Mucosa of gallbladder (tissue), 1 donor: ENCODE data around the gene JMJD4. TPM values are rescaled to one million over a fixed set of nuclear protein-coding genes. Genes with fewer than 3 reads are reported as not detected.
A peak's percentile ranks its signal among the peaks of the same experiment; 100 is the strongest.

Source experiments
- DNase-seq: peaks from one replicate; pipeline ENCODE4 v3.0.0-alpha.2; 2020; ENCODE audit warnings: low spot score
- total RNA-seq: library from RNA; stranded (reverse); gene quantifications from one replicate; pipeline ENCODE4 v1.2.1, GENCODE V29; 2021
- donor health status: DM: no; HTN: no; CAD: no.

Gene JMJD4
- total RNA-seq, 1 donor from 2014 or later: 14.1 TPM

DNA sequence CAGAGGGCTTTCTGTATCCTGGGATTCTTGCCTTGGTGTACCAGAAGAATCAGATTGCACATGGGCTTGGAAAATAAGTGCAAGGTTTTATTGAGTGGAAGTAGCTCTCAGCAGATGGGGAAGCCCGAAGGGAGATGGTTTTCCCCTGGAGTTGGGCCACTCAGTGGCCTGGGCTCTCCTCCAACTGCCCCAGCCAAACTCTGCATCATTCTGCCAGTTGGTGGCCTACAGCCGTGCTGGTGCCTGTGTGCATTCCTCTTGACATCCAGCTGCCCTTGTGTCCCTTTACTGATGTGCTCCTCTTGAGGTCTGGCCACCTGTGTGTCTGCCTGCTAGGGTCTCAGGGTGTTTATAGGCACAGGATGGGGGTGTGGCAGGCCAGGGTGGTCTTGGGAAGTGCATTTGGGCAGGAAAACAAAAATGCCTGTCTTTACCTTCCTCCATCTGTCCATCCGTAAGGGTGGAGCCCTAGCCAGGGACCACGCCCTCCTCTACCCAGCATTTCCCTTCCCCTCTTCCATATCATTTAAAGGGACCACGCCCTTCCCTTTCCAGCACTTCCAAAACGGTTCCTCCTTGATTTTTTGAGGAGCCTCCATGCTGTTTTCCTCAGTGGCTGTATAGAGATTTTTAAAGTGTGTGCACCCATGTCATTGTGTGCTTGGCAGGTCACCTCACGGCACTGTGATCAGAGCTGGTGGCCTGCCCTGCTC, 19.1 kb upstream of the JMJD4 start:
- DNase-seq: no peak

- no peak for DNase-seq
These were observed 15.0 kb upstream of the JMJD4 start for GRCh38 chr1:227749916-227750710.

DNA sequence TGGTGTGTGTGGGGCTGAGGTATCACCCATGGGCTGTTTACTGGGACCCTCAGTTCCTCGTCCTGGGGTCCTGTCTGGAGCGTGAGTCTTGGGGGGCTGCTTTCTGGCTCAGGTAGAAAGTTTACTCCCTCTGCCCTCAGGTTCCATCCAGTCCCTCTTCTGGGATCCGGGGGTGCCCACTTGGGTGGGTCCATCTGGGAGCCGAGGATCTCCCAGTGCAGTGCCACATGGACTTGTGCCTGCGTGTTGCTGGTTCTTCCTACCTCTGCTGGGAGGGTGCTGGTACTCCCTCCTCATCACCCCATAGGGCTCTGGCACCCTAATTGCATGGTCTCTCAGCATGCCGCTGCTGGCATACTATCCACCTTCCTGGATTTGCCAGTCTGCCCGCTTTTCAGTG, 14.1 kb upstream of the JMJD4 start:
- DNase-seq: no peak

- DNase-seq: peak; percentile 72
These were observed 13.5 kb upstream of the JMJD4 start for GRCh38 chr1:227748496-227749182.

- DNase-seq: no peak
These were observed 12.9 kb upstream of the JMJD4 start for GRCh38 chr1:227747948-227748495.

GRCh38 chr1:227747382-227747781, 12.3 kb upstream of the JMJD4 start:
- DNase-seq: no peak

DNA sequence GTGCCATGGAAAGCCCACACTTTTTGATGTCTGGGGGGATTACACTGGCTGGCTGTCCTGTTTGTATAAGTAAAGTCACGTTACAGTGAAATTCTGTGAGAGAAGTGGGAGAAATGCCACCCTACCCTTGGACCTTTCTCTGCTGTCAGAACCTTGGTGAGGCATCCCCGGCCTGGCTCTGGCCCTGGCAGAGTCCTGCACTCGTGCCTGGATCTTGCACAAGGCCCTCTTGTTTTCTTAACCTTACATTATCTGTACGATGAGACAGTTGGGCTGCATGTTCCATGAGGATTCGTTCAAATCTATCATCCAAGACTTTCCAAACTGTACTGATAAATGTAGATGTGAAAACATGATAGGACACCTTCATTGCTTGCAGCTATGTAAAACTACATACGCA, 11.6 kb upstream of the JMJD4 start:
- DNase-seq: no peak

- DNase-seq: no peak
These were observed 10.6 kb upstream of the JMJD4 start for GRCh38 chr1:227745568-227746265.

DNA sequence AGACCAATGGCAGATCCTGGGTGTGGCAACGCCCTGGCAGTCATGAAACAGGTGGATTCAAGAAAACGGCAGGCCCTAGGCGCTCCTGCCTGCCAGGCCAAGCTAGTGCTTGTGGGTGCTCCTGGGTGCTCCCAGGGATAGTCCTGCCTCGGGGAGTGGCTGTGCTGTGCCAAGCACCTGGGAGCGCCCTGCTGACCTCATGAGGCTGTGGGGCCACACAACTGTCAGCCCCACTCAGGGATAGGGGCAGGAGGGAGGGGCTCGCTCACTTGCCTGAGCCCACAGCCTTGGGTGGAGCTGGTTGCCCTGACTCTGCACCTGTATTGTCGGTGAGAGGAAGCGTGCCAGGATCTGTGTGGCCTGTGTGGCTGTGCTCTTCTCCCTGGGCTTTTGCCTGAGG, 9.6 kb upstream of the JMJD4 start:
- no peak for DNase-seq

GRCh38 chr1:227742738-227743715, 7.9 kb upstream of the JMJD4 start:
- no peak for DNase-seq

DNA sequence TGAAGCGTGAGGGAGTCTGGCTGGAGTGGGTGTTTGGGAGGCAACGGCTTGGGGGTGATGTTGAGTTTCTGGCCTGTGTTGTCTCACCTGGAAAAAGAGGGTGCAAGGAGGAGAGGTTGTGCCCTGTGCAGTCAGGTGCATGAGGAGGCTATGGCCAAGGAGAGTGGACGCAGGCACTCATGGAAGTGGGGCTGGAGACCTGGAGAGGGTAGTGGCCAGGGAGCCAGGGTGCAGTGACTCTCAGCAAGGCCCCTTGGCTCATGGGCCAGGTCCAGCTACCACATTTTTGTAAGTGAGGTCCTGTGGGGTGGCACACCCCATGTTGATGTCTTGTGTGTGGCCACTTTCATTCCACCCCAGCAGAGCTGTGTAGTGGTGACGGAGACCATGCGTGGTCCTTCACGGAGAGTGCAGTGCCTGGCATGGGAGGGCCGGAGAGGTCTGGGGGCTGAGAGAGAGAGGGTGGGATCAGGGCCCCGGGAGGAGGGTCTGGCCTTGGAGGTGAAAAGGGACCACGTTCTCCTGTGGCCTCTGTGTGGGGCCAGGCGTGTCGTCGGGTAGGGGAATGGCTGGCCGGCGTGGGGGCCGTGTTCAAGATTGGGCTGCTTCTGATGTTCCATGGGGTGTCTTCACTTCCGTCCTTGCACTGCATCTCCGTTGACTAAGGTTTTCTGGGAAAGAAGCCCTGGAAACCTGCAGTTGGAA, 6.2 kb upstream of the JMJD4 start:
- DNase-seq: no peak

- no peak for DNase-seq
These were observed 5.4 kb upstream of the JMJD4 start for GRCh38 chr1:227740401-227740960.

DNA sequence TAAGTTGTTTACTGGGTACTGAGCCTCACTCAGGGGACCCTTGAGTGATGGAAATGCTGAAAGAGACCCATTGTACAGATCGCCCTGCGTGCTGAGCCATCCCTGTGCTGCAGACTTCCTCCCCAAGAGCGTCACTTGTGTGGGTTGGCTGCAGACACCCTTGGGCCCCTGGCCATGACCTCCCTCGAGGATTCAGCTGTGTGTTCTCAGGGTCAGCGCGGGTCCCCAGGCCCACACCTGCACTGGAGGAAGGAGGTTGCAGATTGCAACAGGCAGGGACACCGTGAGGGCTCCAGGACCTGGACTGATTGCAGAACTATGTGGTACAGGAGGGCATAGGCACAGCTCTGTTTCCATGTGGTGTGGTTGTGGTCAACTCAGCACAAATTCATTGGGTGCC, 4.5 kb upstream of the JMJD4 start:
- DNase-seq: no peak

GRCh38 chr1:227738820-227739219, 3.7 kb upstream of the JMJD4 start:
- no peak for DNase-seq

DNA sequence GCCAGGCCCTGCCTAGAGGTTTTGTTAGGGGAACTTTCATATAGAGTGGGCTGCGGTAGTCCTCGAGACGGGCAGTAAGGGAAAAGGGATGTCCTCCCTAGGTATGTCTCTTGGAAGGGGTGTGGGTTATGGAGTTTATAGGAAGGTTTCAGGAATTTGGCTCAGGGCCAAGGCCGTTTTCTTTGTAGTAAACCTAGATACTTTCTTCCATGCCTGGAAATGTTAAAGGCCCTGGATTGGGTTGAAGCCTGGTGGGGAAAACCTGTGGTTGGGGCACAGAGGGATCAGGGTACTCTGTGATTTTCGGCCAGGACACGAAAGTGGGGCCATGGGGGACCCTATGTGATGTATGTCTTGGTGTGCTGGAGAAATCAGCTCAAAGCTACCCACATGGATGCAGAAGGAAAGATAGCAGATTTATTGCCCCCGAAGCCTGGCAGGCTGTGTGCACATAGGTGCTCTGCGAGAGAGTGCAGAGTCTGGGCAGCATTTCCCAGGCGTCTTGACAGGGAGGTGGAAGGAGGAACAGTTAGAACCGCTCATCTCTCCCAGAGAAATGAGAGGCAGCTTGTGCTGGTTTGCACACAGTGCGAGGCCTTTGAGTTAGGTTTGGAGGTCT, 1.8 kb upstream of the JMJD4 start:
- DNase-seq: no peak

- DNase-seq: no peak
These were observed 610 bp upstream of the JMJD4 start for GRCh38 chr1:227735539-227736285.

DNA sequence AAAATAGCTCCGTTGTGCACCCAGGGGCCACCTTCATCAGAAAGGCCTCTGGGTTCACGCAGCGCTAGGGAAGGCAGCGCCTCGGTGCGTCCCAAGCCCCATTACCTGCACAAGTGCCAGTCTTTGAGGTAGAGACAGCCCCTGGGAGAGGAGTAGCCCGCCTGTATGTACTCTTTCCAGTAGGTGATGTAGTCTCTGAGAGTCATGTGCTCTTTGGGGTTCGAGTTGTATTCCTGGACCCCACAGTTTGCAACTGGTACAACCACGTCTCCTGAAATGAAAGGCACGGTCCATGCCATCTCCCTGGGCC, 601 bp downstream of the JMJD4 start:
- DNase-seq: no peak

GRCh38 chr1:227733751-227734545, 1.2 kb downstream of the JMJD4 start:
- no peak for DNase-seq
